Spinal cord (tissue), 10 donors: ENCODE data around the gene PAXX. TPM values are rescaled to one million over a fixed set of nuclear protein-coding genes. Genes with fewer than 3 reads are reported as not detected.

Experiments used
- DNase-seq, 6 donors: peaks; one replicate each; pipeline versions ENCODE4 v3.0.0 to v3.0.0-alpha.2; 2013 to 2015; ENCODE audit warnings: low spot score in 6 of 6, low read depth in 4 of 6
- H3K27ac ChIP-seq: one replicate; pipeline ENCODE4 v1.5.1; 2013; ENCODE audit warnings: low read depth, low read length, control low read depth
- H3K27me3 ChIP-seq: one replicate; pipeline ENCODE4 v1.6.1; 2013; ENCODE audit warnings: low read length; ENCODE audit not compliant: control insufficient read depth, insufficient read depth
- H3K36me3 ChIP-seq: one replicate; pipeline ENCODE4 v1.6.1; 2013; ENCODE audit warnings: low read length; ENCODE audit not compliant: control insufficient read depth, insufficient read depth
- H3K4me1 ChIP-seq: one replicate; pipeline ENCODE4 v1.6.1; 2013; ENCODE audit warnings: low read length; ENCODE audit not compliant: control insufficient read depth, insufficient read depth
- H3K4me3 ChIP-seq: one replicate; pipeline ENCODE4 v1.5.1; 2013; ENCODE audit warnings: low read depth, low read length, control low read depth
- H3K9me3 ChIP-seq: one replicate; pipeline ENCODE4 v1.6.1; 2013; ENCODE audit warnings: low read length; ENCODE audit not compliant: control insufficient read depth, insufficient read depth
- WGBS: methylation state at CpG from one replicate; pipeline ENCODE4 v1.1.5; 2013; ENCODE audit warnings: missing lambda C conversion rate; ENCODE audit not compliant: insufficient coverage; 5-methylcytosine and 5-hydroxymethylcytosine counted together
- polyA plus RNA-seq, 2 donors: library from polyadenylated mRNA; unstranded; fragments of 120-200 nt; gene quantifications; one replicate each; pipeline ENCODE4 v1.2.1, GENCODE V29; 2013; ENCODE audit not compliant: insufficient read length in 2 of 2
- total RNA-seq, 2 donors: library from RNA; depleted of rRNA in 1 of 2; stranded (reverse); fragments of 120-200 nt in 1 of 2; fragments of >200 nt in 1 of 2; gene quantifications; one replicate each; pipeline versions ENCODE4 v1.2.3 to v1.2.4, GENCODE V29; 2013 to 2014
- donor health status: healthy.

Gene PAXX
- total and polyA plus RNA-seq, 4 donors = 15.7 to 108 (median 72.7) TPM

GRCh38 chr9:136981588-136982231, 10.5 kb upstream of the PAXX start:
- no peak for DNase-seq
- Histone ChIP-seq H3K4me3 (no peak overlapping the region), H3K27me3 (peaks cover 34% of the 10 kb centered on the region), H3K27ac (no peak overlapping the region), H3K9me3 (no peaks in the 10 kb centered on the region), H3K36me3 (peaks cover 3% of the 10 kb centered on the region), H3K4me1 (peaks cover 50% of the 10 kb centered on the region)
- 73% methylated on average over 9 of the region's 17 CpGs for WGBS

GRCh38 chr9:136982232-136983051, 9.8 kb upstream of the PAXX start, which contains the start of gene LCNL1:
LCNL1 (plus strand) TSS chr9:136982993; CDS start chr9:136983587, 594 bp downstream.
- 84% methylated on average over 17 of the region's 18 CpGs for WGBS
- no peaks in the 10 kb centered on the region for H3K9me3 ChIP-seq
- DNase-seq = no peak
- peaks cover 37% of the 10 kb centered on the region for H3K27me3 ChIP-seq
- H3K36me3 ChIP-seq = peaks cover 3% of the 10 kb centered on the region
- peaks cover 42% of the 10 kb centered on the region for H3K4me1 ChIP-seq
- no peak within 1 kb of the TSS for H3K27ac ChIP-seq
- no peak within 1 kb of the TSS for H3K4me3 ChIP-seq

- no peak for DNase-seq
- Histone ChIP-seq H3K27me3 (peaks cover 37% of the 10 kb centered on the region), H3K27ac (no peak overlapping the region), H3K9me3 (no peaks in the 10 kb centered on the region), H3K4me3 (no peak overlapping the region), H3K4me1 (peaks cover 35% of the 10 kb centered on the region), H3K36me3 (peaks cover 3% of the 10 kb centered on the region)
- 79% methylated on average over 9 of the region's 9 CpGs for WGBS
These were observed 9.1 kb upstream of the PAXX start for GRCh38 chr9:136983167-136983566.

- no peaks in the 10 kb centered on the region for H3K9me3 ChIP-seq
- WGBS = 80% methylated on average over 10 of the region's 11 CpGs
- H3K4me1 ChIP-seq = peaks cover 34% of the 10 kb centered on the region
- peaks cover 3% of the 10 kb centered on the region for H3K36me3 ChIP-seq
- no peak overlapping the region for H3K27ac ChIP-seq
- peaks cover 37% of the 10 kb centered on the region for H3K27me3 ChIP-seq
- no peak overlapping the region for H3K4me3 ChIP-seq
- no peak for DNase-seq
These were observed 8.4 kb upstream of the PAXX start for GRCh38 chr9:136983656-136984314.

GRCh38 chr9:136984464-136985026, 7.7 kb upstream of the PAXX start:
- Histone ChIP-seq H3K4me3 (no peak overlapping the region), H3K36me3 (no peaks in the 10 kb centered on the region), H3K4me1 (peaks cover 26% of the 10 kb centered on the region), H3K27me3 (peaks cover 37% of the 10 kb centered on the region), H3K9me3 (no peaks in the 10 kb centered on the region), H3K27ac (no peak overlapping the region)
- DNase-seq = no peak
- WGBS = 28% methylated on average over 26 of the region's 29 CpGs

GRCh38 chr9:136985027-136985602, 7.1 kb upstream of the PAXX start:
- no peak for DNase-seq
- Histone ChIP-seq H3K27me3 (peaks cover 37% of the 10 kb centered on the region), H3K27ac (no peak overlapping the region), H3K36me3 (no peaks in the 10 kb centered on the region), H3K4me3 (no peak overlapping the region), H3K9me3 (no peaks in the 10 kb centered on the region), H3K4me1 (peaks cover 21% of the 10 kb centered on the region)
- WGBS = 1% methylated on average over 48 of the region's 48 CpGs

GRCh38 chr9:136985853-136986252, 6.4 kb upstream of the PAXX start:
- DNase-seq = no peak
- no peak overlapping the region for H3K4me3 ChIP-seq
- H3K36me3 ChIP-seq = no peaks in the 10 kb centered on the region
- H3K9me3 ChIP-seq = no peaks in the 10 kb centered on the region
- peaks cover 37% of the 10 kb centered on the region for H3K27me3 ChIP-seq
- H3K4me1 ChIP-seq = peaks cover 17% of the 10 kb centered on the region
- H3K27ac ChIP-seq = no peak overlapping the region
- WGBS = 7% methylated on average over 33 of the region's 33 CpGs

- H3K4me1 ChIP-seq = peaks cover 34% of the 10 kb centered on the region
- 93% methylated on average over 4 of the region's 4 CpGs for WGBS
- peaks cover 10% of the 10 kb centered on the region for H3K36me3 ChIP-seq
- no peak overlapping the region for H3K4me3 ChIP-seq
- no peak for DNase-seq
- H3K27me3 ChIP-seq = peaks cover 32% of the 10 kb centered on the region
- no peaks in the 10 kb centered on the region for H3K9me3 ChIP-seq
- no peak overlapping the region for H3K27ac ChIP-seq
These were observed 3.4 kb upstream of the PAXX start for GRCh38 chr9:136988872-136989271.

- no peak overlapping the region for H3K27ac ChIP-seq
- H3K36me3 ChIP-seq = peaks cover 24% of the 10 kb centered on the region
- H3K9me3 ChIP-seq = no peaks in the 10 kb centered on the region
- H3K4me3 ChIP-seq = no peak overlapping the region
- peaks cover 19% of the 10 kb centered on the region for H3K27me3 ChIP-seq
- H3K4me1 ChIP-seq = peaks cover 30% of the 10 kb centered on the region
- DNase-seq = no peak
- WGBS = 64% methylated on average over 8 of the region's 10 CpGs
These were observed 1.8 kb upstream of the PAXX start for GRCh38 chr9:136990242-136990911.
